ENCODE results near the gene ARL4C.

DNA sequence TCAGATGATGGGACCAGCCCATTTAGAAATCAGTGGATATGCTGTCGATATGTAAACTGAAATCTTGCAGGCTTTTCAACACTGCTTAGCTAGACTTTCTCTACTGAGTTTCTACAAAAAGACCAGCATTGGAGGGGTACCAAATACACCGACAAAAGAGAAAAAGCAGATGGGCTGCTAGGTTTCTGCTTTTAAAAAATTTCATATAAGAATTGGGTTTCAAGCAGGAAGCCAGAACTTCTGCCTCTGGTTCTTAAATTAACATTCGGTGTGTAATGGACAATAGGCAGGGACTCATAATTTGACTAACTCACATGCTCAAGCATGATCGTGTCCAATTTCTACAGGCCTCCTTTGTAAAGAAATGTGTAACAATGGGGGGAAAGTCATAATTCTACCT is 3.1 kb downstream of the ARL4C start:
- TF ChIP-seq, protein P1, sequence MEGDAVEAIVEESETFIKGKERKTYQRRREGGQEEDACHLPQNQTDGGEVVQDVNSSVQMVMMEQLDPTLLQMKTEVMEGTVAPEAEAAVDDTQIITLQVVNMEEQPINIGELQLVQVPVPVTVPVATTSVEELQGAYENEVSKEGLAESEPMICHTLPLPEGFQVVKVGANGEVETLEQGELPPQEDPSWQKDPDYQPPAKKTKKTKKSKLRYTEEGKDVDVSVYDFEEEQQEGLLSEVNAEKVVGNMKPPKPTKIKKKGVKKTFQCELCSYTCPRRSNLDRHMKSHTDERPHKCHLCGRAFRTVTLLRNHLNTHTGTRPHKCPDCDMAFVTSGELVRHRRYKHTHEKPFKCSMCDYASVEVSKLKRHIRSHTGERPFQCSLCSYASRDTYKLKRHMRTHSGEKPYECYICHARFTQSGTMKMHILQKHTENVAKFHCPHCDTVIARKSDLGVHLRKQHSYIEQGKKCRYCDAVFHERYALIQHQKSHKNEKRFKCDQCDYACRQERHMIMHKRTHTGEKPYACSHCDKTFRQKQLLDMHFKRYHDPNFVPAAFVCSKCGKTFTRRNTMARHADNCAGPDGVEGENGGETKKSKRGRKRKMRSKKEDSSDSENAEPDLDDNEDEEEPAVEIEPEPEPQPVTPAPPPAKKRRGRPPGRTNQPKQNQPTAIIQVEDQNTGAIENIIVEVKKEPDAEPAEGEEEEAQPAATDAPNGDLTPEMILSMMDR (IDR thresholded peaks at IDR 0.05; ENCODE audit: low read depth, low read length): no peak
- TF ChIP-seq EZH2phosphoT487 (IDR thresholded peaks at IDR 0.05; ENCODE audit: low read depth): no peak
